DND-41 (cell line): ENCODE results near the gene NDOR1.

Experiments used
- EZH2 ChIP-seq: IDR thresholded peaks from 3 replicates; pipeline ENCODE4 v1.6.1; 2012; ENCODE audit warnings: borderline replicate concordance, low read depth, mild to moderate bottlenecking, moderate library complexity, low read length, inconsistent platforms; ENCODE audit not compliant: severe bottlenecking
- TF ChIP-seq, protein P1 (sequence below): IDR thresholded peaks from 2 replicates; pipeline ENCODE4 v1.5.1; 2012; ENCODE audit warnings: borderline replicate concordance, low read length, moderate library complexity, mild to moderate bottlenecking; ENCODE audit not compliant: poor library complexity, severe bottlenecking; ENCODE audit errors: extremely low read depth

DNA sequence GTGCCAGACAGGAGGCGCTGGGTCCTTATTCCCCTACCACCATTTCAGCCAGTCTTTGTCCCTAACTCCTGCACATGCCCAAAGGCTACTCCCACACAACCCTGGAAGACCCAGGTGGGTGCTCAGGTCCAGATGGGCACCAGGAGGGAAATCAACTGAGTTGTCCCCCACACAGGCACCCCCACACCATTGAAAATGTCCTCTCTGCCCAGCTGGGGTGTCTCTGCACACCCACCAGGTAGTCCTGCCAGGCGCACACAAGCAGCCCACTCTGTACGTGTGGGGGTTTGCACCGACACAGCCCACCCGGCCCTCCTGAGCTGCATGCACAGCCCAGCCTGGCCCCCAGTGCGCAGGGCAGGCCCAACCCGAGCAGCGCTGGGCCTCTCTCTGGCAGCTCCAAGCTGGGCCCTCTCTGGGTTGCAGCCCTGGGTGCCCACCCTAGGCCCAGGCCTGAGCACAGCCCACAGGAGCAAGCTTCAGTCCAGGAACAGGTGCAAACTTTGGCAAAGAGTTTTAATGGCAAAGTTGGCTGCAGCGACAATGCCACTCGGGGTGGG is 14.3 kb downstream of the NDOR1 start:
- TF ChIP-seq, protein P1, sequence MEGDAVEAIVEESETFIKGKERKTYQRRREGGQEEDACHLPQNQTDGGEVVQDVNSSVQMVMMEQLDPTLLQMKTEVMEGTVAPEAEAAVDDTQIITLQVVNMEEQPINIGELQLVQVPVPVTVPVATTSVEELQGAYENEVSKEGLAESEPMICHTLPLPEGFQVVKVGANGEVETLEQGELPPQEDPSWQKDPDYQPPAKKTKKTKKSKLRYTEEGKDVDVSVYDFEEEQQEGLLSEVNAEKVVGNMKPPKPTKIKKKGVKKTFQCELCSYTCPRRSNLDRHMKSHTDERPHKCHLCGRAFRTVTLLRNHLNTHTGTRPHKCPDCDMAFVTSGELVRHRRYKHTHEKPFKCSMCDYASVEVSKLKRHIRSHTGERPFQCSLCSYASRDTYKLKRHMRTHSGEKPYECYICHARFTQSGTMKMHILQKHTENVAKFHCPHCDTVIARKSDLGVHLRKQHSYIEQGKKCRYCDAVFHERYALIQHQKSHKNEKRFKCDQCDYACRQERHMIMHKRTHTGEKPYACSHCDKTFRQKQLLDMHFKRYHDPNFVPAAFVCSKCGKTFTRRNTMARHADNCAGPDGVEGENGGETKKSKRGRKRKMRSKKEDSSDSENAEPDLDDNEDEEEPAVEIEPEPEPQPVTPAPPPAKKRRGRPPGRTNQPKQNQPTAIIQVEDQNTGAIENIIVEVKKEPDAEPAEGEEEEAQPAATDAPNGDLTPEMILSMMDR = no peak
- no peak for TF ChIP-seq EZH2
